IPS-15b (cell line): ENCODE results near the gene TMC3.
"Not testable (repeated sequence)": the region's sequence is repeated elsewhere in the genome, so short reads cannot be mapped to it uniquely, and the experiment has no call there.

Experiments
- H3K27me3 ChIP-seq: one replicate; pipeline ENCODE4 v1.6.1; 2013; ENCODE audit warnings: low read length; ENCODE audit not compliant: control insufficient read depth, insufficient read depth
- H3K36me3 ChIP-seq: one replicate; pipeline ENCODE4 v1.6.1; 2013; ENCODE audit warnings: low read length; ENCODE audit not compliant: control insufficient read depth, insufficient read depth
- H3K4me1 ChIP-seq: one replicate; pipeline ENCODE4 v1.6.1; 2013; ENCODE audit warnings: mild to moderate bottlenecking, low read length; ENCODE audit not compliant: control insufficient read depth, insufficient read depth
- H3K4me3 ChIP-seq: one replicate; pipeline ENCODE4 v1.5.1; 2013; ENCODE audit warnings: low read depth, low read length
- H3K9ac ChIP-seq: one replicate; pipeline ENCODE4 v1.6.1; 2013; ENCODE audit warnings: low read depth, mild to moderate bottlenecking, low read length
- H3K9me3 ChIP-seq: one replicate; pipeline ENCODE4 v1.6.1; 2013; ENCODE audit warnings: mild to moderate bottlenecking, low read length; ENCODE audit not compliant: control insufficient read depth, insufficient read depth

Gene TMC3

GRCh38 chr15:81339851-81340250, 34.2 kb downstream of the TMC3 start:
- Histone ChIP-seq H3K36me3 (no peaks in the 10 kb centered on the region), H3K27me3 (no peaks in the 10 kb centered on the region), H3K9ac (no peak overlapping the region), H3K4me3 (no peak overlapping the region), H3K4me1 (no peaks in the 10 kb centered on the region), H3K9me3 (no peaks in the 10 kb centered on the region)

- Histone ChIP-seq H3K4me3 (no peak overlapping the region), H3K9me3 (no peaks in the 10 kb centered on the region), H3K27me3 (no peaks in the 10 kb centered on the region), H3K36me3 (no peaks in the 10 kb centered on the region), H3K9ac (no peak overlapping the region), H3K4me1 (no peaks in the 10 kb centered on the region)
Measured at GRCh38 chr15:81339321-81339720, 34.7 kb downstream of the TMC3 start.

GRCh38 chr15:81338170-81339007, 35.6 kb downstream of the TMC3 start:
- Histone ChIP-seq H3K36me3 (no peaks in the 10 kb centered on the region), H3K9me3 (no peaks in the 10 kb centered on the region), H3K27me3 (no peaks in the 10 kb centered on the region), H3K9ac (no peak overlapping the region), H3K4me1 (no peaks in the 10 kb centered on the region), H3K4me3 (no peak overlapping the region)

- Histone ChIP-seq H3K4me1 (no peaks in the 10 kb centered on the region), H3K4me3 (no peak overlapping the region), H3K36me3 (no peaks in the 10 kb centered on the region), H3K9me3 (no peaks in the 10 kb centered on the region), H3K27me3 (no peaks in the 10 kb centered on the region), H3K9ac (no peak overlapping the region)
Measured at GRCh38 chr15:81337713-81338157, 36.3 kb downstream of the TMC3 start.

GRCh38 chr15:81337241-81337640, 36.8 kb downstream of the TMC3 start:
- Histone ChIP-seq H3K9ac (no peak overlapping the region), H3K4me1 (no peaks in the 10 kb centered on the region), H3K36me3 (no peaks in the 10 kb centered on the region), H3K4me3 (no peak overlapping the region), H3K27me3 (no peaks in the 10 kb centered on the region), H3K9me3 (no peaks in the 10 kb centered on the region)

- H3K9ac ChIP-seq: no peak overlapping the region
- H3K27me3 ChIP-seq: no peaks in the 10 kb centered on the region
- H3K36me3 ChIP-seq: no peaks in the 10 kb centered on the region
- no peaks in the 10 kb centered on the region for H3K4me1 ChIP-seq
- H3K4me3 ChIP-seq: no peak overlapping the region
- H3K9me3 ChIP-seq: no peaks in the 10 kb centered on the region
Measured at GRCh38 chr15:81336568-81336967, 37.4 kb downstream of the TMC3 start.

GRCh38 chr15:81335631-81336030, 38.4 kb downstream of the TMC3 start:
- H3K4me1 ChIP-seq: no peaks in the 10 kb centered on the region
- no peak overlapping the region for H3K4me3 ChIP-seq
- no peaks in the 10 kb centered on the region for H3K9me3 ChIP-seq
- H3K9ac ChIP-seq: no peak overlapping the region
- no peaks in the 10 kb centered on the region for H3K36me3 ChIP-seq
- H3K27me3 ChIP-seq: no peaks in the 10 kb centered on the region

- Histone ChIP-seq H3K4me1 (no peaks in the 10 kb centered on the region), H3K27me3 (no peaks in the 10 kb centered on the region), H3K36me3 (no peaks in the 10 kb centered on the region), H3K9me3 (no peaks in the 10 kb centered on the region), H3K9ac (no peak overlapping the region), H3K4me3 (no peak overlapping the region)
Measured at GRCh38 chr15:81334768-81335435, 39.1 kb downstream of the TMC3 start.

GRCh38 chr15:81333363-81333762, 40.6 kb downstream of the TMC3 start:
- Histone ChIP-seq H3K9me3 (no peaks in the 10 kb centered on the region), H3K36me3 (no peaks in the 10 kb centered on the region), H3K4me1 (no peaks in the 10 kb centered on the region), H3K9ac (no peak overlapping the region), H3K4me3 (no peak overlapping the region), H3K27me3 (no peaks in the 10 kb centered on the region)

GRCh38 chr15:81332326-81332725, 41.7 kb downstream of the TMC3 start:
- no peaks in the 10 kb centered on the region for H3K36me3 ChIP-seq
- no peak overlapping the region for H3K4me3 ChIP-seq
- no peak overlapping the region for H3K9ac ChIP-seq
- no peaks in the 10 kb centered on the region for H3K9me3 ChIP-seq
- H3K27me3 ChIP-seq: no peaks in the 10 kb centered on the region
- no peaks in the 10 kb centered on the region for H3K4me1 ChIP-seq

GRCh38 chr15:81331600-81331999, 42.4 kb downstream of the TMC3 start:
- Histone ChIP-seq H3K4me1 (no peaks in the 10 kb centered on the region), H3K4me3 (no peak overlapping the region), H3K36me3 (no peaks in the 10 kb centered on the region), H3K27me3 (no peaks in the 10 kb centered on the region), H3K9me3 (no peaks in the 10 kb centered on the region), H3K9ac (no peak overlapping the region)

GRCh38 chr15:81331141-81331540, 42.9 kb downstream of the TMC3 start:
- H3K9me3 ChIP-seq, H3K4me3 ChIP-seq, H3K4me1 ChIP-seq, H3K36me3 ChIP-seq, H3K27me3 ChIP-seq, H3K9ac ChIP-seq: not testable (repeated sequence)
